Kidney epithelial cell (primary cell): Measurements from ENCODE around the gene TEX19. TPM values are rescaled to one million over a fixed set of nuclear protein-coding genes. Genes with fewer than 3 reads are reported as not detected.

ENCODE experiments used
- DNase-seq: peaks from one replicate; pipeline ENCODE4 v3.0.0-alpha.2; 2010; ENCODE audit warnings: low read depth
- H3K27me3 ChIP-seq: 2 replicates; pipeline ENCODE4 v1.6.0; 2011; ENCODE audit warnings: low read length; ENCODE audit not compliant: control insufficient read depth, insufficient read depth
- H3K36me3 ChIP-seq: 2 replicates; pipeline ENCODE4 v1.5.1; 2011; ENCODE audit warnings: low read length; ENCODE audit not compliant: control insufficient read depth, insufficient read depth
- H3K4me3 ChIP-seq: 2 replicates; pipeline ENCODE4 v1.5.1; 2011; ENCODE audit warnings: low read depth, mild to moderate bottlenecking, control low read depth, low read length
- total RNA-seq: library from RNA; depleted of rRNA; stranded (reverse); fragments of >200 nt; gene quantifications from 2 replicates; pipeline ENCODE4 v1.2.3, GENCODE V29; 2015
- TF ChIP-seq, protein P1 (sequence below): IDR thresholded peaks from 2 replicates; pipeline ENCODE4 v1.5.1; 2011; ENCODE audit warnings: mild to moderate bottlenecking, moderate library complexity, low read length, control low read depth, inconsistent platforms; ENCODE audit not compliant: insufficient read depth, poor library complexity, severe bottlenecking

TEX19 gene
- total RNA-seq, 1 donor from 2014 or later, result not detected

DNA sequence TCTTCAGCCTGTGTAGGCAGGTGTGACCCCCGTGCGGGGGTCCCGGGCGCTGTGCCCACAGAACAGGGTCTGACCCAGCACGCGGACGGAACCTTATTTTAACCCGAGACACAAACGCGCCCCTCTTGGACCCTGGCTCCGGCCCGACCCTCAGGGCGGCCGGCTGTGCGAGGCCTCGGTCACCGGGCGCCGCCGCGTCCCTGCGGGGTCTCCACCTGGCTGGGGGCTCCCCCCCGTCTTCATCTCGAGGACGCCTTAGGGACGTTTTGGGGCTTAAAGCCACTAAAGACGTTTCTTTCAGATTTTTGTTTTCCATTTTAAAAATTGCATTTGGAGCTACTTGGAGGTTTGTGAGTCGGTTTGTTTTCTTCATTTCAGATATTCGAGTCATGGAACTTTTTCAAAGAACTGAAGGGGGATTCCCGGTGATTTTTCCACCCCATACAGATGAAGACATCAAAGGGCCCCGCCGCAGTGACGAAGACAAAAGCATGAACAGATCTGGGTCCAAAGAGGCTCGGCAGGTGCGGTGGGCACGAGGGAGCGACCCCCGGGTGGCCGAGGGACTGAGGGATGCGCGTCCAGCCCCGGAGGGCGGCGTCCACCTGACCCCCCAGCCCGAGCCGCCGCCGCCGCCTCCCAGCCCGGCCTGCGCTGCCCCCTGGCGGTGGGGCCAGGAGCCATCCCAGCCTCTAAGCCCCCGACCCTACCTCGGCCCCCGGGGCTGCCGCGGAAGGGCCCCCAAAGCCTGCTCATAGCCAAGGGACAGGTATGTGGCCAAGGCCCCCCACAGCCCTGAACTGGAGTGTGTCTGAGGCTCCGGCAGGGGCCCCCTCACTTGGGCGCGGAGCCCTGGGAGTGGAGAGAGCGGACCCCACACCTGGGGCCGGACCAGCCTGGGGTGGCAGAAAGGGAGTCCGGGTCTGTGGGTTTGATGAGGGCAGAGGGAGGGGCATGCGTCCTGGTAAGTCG is 37.8 kb upstream of the TEX19 start:
- no peak for DNase-seq
- no peak overlapping the region for H3K4me3 ChIP-seq
- H3K27me3 ChIP-seq, result peaks cover 28% of the 10 kb centered on the region
- TF ChIP-seq, protein P1, sequence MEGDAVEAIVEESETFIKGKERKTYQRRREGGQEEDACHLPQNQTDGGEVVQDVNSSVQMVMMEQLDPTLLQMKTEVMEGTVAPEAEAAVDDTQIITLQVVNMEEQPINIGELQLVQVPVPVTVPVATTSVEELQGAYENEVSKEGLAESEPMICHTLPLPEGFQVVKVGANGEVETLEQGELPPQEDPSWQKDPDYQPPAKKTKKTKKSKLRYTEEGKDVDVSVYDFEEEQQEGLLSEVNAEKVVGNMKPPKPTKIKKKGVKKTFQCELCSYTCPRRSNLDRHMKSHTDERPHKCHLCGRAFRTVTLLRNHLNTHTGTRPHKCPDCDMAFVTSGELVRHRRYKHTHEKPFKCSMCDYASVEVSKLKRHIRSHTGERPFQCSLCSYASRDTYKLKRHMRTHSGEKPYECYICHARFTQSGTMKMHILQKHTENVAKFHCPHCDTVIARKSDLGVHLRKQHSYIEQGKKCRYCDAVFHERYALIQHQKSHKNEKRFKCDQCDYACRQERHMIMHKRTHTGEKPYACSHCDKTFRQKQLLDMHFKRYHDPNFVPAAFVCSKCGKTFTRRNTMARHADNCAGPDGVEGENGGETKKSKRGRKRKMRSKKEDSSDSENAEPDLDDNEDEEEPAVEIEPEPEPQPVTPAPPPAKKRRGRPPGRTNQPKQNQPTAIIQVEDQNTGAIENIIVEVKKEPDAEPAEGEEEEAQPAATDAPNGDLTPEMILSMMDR, result peak; percentile 51
- no peaks in the 10 kb centered on the region for H3K36me3 ChIP-seq

DNA sequence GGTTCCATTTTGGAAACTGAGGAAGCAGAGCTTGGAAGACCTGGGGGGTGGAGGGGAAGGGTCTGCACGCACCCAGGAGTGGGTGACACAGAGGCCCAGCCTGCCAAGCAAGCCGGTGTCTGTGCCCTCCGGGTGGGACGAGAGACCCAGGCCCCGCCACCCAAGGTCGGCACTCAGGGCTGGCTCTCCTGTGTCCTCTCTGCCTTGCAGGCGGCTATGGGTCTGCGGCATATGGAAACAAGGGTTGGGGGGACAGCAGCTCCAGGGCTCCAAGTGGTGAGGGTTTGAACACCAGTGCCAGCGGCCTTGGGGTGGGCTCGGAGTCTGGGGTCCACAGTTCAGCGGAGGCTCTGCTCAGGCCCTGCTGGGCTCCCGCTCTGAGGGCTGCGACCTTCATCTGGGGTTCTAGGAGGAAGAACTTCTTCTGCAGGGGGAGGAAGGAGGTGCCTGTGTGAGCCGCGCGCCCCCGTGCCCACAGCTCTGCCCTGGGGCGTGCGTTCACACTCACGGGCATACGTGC is 37.0 kb upstream of the TEX19 start:
- Histone ChIP-seq H3K4me3 (no peak overlapping the region), H3K36me3 (no peaks in the 10 kb centered on the region), H3K27me3 (peaks cover 25% of the 10 kb centered on the region)
- TF ChIP-seq, protein P1, result no peak
- no peak for DNase-seq

DNA sequence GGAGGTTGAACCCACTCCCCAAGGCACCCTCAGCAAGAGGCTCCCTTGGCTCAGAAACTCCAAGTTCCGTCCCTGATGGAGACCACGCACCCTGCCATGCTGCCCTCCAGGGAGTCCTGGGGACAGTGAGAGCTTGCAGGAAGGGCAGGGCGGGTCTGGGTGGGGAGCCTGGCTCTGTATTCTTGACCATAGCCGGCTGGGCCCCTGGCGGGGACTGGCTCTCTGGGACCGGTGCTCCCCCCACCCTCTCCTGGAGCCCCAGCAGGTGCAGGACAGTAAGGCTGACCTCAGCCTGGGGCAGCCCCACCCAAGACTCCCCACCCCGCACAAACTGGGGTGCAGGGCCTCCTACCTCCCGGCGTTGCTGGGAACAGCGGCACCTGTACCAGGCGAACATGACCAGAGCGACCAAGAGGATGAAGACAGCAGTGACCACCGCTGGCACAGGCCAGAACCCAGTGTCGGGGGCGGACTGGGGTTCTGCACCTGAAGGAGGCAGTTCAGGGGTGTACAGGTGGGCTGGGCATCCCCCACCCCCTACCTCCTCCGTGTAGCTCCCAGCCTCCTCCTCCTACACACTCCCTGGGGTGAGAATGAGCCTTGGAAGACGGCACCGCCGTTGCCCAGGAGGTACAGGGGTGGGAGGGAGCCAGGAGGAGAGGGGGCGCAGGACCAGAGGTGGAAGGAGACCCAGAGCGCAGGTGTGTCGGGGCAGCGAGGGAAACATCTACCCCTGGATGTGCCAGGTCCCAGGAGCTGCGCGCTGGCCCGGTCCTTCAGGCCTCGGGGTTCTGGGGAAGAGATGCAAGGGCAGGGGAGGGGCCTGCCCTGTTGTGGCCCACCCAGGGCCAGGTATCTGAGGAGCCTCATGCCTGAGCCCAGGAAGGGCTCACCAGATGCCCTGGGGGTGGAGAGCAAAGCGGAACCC is 36.3 kb upstream of the TEX19 start:
- Histone ChIP-seq H3K27me3 (peaks cover 28% of the 10 kb centered on the region), H3K4me3 (no peak overlapping the region), H3K36me3 (no peaks in the 10 kb centered on the region)
- TF ChIP-seq, protein P1, result no peak
- no peak for DNase-seq

DNA sequence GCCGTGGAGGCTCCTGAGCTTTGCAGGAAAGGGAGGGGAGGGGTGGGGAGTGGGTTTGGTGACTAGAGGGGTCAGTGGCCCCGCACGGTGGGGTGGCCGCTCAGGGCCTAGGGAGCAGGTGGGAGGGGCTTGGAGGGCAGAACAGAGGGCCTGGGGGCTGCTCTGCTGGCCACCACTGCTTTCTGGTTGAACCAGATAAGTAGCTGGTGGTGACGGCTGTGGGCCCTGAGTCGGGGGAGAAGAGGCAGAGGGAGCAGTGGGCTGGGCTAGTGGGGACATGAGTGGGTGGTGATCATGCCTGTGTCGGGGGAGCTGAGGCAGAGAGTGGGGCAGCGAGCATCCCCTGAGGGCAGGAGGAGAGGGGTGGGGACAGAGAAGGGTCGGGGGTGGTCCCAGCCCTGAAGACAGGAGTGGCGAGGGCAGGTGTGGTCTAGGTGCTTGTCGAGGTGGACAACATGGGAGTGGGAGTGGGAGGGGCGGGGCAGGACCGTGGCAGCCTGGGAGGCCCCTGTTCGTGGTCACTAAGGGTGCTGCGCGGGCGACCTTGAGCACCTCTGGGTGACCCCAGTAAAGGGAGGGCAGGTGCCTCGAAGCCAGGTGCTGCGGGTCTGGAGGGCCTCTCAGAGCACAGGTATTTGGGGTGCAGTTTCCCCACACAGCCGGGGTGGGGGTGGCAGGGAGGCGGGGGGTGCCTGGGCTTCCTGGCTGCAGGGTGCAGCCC is 35.4 kb upstream of the TEX19 start:
- Histone ChIP-seq H3K36me3 (no peaks in the 10 kb centered on the region), H3K27me3 (peaks cover 28% of the 10 kb centered on the region), H3K4me3 (no peak overlapping the region)
- no peak for DNase-seq
- TF ChIP-seq, protein P1, result no peak

DNA sequence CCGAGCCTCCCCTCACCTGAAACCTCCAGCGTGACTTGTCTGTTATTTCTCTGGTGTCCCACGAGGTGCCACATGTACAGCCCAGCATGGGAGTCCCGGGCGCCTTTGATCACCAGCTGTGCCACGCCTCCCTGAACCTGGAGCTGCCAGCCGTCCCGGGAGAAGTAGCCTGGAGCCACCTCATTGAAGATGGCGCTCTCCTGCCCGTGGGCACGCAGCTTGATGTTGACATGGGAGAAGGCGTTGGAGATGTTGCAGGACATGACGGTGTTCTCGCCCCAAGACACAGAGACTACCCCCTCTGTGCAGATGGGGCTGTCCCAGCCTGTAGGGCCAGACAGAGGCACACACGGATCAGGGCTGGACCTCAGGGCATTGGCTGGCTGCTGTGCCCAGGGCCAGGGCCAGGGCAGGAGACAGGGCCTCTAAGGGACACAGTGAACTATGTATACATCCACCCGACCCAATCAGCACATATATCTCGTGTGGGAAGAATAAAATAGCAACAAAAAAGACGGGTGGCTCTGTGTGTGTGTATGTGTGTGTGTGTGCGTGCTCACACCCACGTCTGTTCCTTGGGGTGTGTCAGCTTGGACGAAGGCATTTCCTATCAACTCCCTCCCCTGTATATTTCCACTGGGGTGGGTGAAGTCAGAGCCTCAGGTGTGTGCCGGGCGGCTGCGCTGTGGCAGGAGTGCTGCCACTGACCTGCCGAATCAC is 34.3 kb upstream of the TEX19 start:
- DNase-seq, result no peak
- no peaks in the 10 kb centered on the region for H3K36me3 ChIP-seq
- no peak overlapping the region for H3K4me3 ChIP-seq
- TF ChIP-seq, protein P1, result no peak
- H3K27me3 ChIP-seq, result peaks cover 28% of the 10 kb centered on the region
